Colonic mucosa (tissue), 4 donors: ENCODE results near the gene ARHGEF12. TPM values are rescaled to one million over a fixed set of nuclear protein-coding genes. Genes with fewer than 3 reads are reported as not detected.

ENCODE experiments used
- DNase-seq: peaks from one replicate; pipeline ENCODE4 v3.0.0-alpha.2; 2020
- H3K27ac ChIP-seq: fragments of 200-600 bp; one replicate; pipeline ENCODE4 v1.8.0; 2021
- H3K27me3 ChIP-seq: fragments of 200-600 bp; one replicate; pipeline ENCODE4 v1.8.0; 2021
- H3K36me3 ChIP-seq: fragments of 200-600 bp; one replicate; pipeline ENCODE4 v1.8.0; 2021
- H3K4me1 ChIP-seq: fragments of 200-600 bp; one replicate; pipeline ENCODE4 v1.8.0; 2021; ENCODE audit warnings: mild to moderate bottlenecking
- H3K4me3 ChIP-seq: fragments of 200-600 bp; one replicate; pipeline ENCODE4 v1.8.0; 2021
- H3K9ac ChIP-seq, 2 donors: one replicate each; pipeline ENCODE4 v1.7.0; 2013; ENCODE audit warnings: control low read depth in 2 of 2, low read depth in 2 of 2, low read length in 2 of 2
- H3K9me3 ChIP-seq: fragments of 200-600 bp; one replicate; pipeline ENCODE4 v1.8.0; 2021
- intact Hi-C: fragments of 100-400 bp; cut with DNase I; formaldehyde crosslinking; loops from one replicate; pipeline ENCODE4 v1.14.1; 2022
- total RNA-seq, 2 donors: library from RNA; stranded (reverse); fragmentation: NEBNext Ultra II Directional in 1 of 2; extraction: Animal tissue kit (Norgen Biotek cat#: 25700) in 1 of 2; gene quantifications; one replicate each; pipeline ENCODE4 v1.2.1, GENCODE V29; 2021
- TF ChIP-seq, protein P1 (sequence below): fragments of 200-600 bp; IDR thresholded peaks from one replicate; pipeline ENCODE4 v1.8.0; 2022; ENCODE audit warnings: antibody characterized with exemption, mild to moderate bottlenecking
- donor health status: healthy.
- donor health status: DM: no; HTN: no; CAD: no.
- donor health status: DM: no; HTN: no; CAD: no.

The ARHGEF12 gene
- total RNA-seq, 2 donors from 2014 or later = 66.7 to 103 TPM

DNA sequence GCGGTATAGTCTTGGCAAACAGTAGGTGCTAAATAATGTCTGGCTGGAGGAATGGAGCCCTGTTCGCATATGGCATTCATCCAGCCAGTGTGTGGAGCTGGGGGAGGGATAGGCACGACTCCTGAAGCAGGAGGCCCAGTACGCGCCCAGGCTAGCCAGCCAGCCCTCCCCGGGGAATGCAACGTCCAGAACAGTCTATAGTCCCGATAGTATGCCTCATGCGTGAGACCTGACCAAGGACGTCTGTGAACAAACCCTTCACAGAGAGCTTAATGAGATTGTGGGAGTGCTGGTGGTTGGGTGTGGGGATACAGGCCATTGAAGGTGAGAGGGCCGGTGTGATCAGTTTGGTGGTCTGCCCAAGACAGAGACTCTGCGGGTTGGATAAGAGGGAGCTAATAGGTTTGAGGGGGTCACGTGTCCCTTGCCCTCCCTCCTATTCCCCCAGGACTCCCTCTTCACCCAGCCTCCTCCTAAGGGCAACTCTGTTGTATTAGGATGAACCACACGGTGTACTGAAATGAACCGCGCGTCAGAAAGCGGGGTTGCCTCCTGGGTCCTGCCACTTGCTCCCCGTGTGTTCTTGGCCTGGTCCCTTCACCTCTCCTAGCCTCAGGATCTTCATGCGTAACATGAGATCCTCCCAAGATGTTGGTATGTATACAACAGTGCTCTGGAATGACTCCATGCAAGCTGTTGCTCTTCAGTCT, 174.3 kb downstream of the ARHGEF12 start:
- Histone ChIP-seq H3K27ac (no peak overlapping the region), H3K27me3 (peaks cover 29% of the 10 kb centered on the region), H3K4me3 (no peak overlapping the region), H3K4me1 (no peaks in the 10 kb centered on the region), H3K9me3 (no peaks in the 10 kb centered on the region), H3K9ac (no peak overlapping the region), H3K36me3 (no peaks in the 10 kb centered on the region)
- TF ChIP-seq, protein P1, sequence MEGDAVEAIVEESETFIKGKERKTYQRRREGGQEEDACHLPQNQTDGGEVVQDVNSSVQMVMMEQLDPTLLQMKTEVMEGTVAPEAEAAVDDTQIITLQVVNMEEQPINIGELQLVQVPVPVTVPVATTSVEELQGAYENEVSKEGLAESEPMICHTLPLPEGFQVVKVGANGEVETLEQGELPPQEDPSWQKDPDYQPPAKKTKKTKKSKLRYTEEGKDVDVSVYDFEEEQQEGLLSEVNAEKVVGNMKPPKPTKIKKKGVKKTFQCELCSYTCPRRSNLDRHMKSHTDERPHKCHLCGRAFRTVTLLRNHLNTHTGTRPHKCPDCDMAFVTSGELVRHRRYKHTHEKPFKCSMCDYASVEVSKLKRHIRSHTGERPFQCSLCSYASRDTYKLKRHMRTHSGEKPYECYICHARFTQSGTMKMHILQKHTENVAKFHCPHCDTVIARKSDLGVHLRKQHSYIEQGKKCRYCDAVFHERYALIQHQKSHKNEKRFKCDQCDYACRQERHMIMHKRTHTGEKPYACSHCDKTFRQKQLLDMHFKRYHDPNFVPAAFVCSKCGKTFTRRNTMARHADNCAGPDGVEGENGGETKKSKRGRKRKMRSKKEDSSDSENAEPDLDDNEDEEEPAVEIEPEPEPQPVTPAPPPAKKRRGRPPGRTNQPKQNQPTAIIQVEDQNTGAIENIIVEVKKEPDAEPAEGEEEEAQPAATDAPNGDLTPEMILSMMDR = no peak
- DNase-seq = no peak
- intact Hi-C loops = loop anchor here (2.0 to 10.0 kb wide), 4 partner anchors 174 to 684 kb away; no protein-coding TSS in a partner anchor

DNA sequence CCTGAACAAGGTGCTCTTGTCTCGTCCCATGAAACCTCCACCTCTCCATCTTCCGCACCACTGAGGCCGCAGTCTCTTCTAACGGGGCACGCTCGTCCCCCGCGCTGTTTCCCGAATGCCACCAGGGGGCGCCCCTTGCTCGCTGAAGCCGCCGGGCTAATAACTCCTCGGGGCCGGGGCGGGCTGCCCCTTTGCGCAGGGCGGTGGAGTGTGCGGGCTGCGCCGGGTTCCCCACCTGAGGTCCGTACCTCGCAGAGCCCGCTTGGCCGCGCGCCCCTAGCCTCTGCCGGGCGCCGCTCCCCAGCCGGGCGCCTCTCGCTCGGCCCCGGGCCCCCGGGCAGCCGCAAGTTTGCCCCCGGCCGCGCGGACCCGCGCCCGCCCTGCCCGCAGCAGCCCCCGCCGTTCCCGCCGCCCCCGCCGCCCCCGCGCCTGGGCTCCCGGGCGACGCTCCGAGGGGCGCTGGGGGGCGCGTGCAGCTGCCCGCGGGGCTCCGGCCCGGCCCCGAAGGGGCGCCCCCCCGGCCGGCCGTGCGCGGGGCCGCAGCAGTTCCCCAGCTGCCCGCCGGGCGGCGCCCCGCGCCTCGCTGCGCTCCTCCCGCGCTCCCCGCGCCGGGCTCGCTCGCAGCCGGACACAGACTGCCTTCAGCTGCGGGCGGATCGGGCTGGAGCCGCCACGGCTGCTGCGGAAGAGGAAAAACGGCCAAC, 175.1 kb downstream of the ARHGEF12 start, which contains the start of gene GRIK4:
TSS of gene GRIK4 (plus strand) at position 633 of the 704 bp plus-strand sequence. CDS start 148,571 bp downstream, outside the sequence.
- no peaks in the 10 kb centered on the region for H3K36me3 ChIP-seq
- H3K27ac ChIP-seq = no peak within 1 kb of the TSS
- H3K27me3 ChIP-seq = peaks cover 29% of the 10 kb centered on the region
- H3K9ac ChIP-seq = no peak within 1 kb of the TSS
- intact Hi-C loops = loop anchor here (2.0 to 10.0 kb wide), 4 partner anchors 174 to 684 kb away; no protein-coding TSS in a partner anchor
- DNase-seq = peak; percentile 84
- peak within 1 kb of the TSS; percentile 16 for H3K4me3 ChIP-seq
- no peaks in the 10 kb centered on the region for H3K4me1 ChIP-seq
- TF ChIP-seq, protein P1 = peak; percentile 87
- no peaks in the 10 kb centered on the region for H3K9me3 ChIP-seq

DNA sequence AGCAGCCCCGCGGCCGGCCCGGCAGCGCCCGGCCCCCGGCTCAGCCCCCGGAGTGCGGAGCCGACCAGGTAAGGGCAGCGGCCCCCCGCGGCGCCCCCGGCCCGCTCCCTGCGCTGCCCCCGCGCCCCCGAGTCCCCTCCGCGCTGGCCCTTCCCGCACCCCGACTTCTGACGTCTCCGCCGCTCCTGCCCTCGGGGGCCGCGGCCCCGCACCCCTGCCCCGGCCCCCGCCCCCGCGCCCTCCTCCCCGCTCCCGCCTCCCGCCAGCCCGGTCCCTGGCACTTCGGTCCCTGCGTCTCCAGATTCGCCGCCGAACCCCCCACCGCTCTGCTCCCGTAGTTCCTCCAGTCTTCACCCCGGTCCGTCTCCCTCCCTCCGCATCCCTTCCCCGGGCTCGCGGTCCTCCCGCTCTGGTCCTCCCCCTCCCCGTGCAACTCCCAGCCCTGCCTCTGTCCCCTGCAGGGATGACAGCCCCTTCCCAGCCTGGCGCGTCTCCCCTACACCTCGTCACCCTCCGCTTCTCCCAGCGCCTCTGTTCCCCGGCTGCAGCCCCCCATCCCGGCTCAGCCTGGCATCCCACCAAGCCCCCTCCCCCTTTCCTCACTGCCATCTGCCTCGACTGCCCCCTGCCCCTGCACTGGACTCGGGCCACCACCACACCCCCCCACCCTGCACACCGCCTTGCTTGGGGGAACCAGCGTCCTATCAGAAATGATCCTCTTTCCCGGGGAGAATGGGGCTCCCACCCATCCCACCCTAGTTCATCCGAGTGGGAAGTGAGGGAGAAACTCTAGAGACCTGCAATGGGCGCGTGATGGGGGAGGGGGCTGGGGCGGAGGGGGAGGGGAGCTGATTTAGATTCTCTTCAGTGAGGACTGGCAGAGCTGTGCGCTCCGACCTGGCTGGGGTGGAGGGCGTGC, 175.9 kb downstream of the ARHGEF12 start:
- H3K27me3 ChIP-seq = peaks cover 33% of the 10 kb centered on the region
- no peaks in the 10 kb centered on the region for H3K4me1 ChIP-seq
- no peaks in the 10 kb centered on the region for H3K36me3 ChIP-seq
- H3K27ac ChIP-seq = no peak overlapping the region
- TF ChIP-seq, protein P1 = no peak
- DNase-seq = no peak
- no peaks in the 10 kb centered on the region for H3K9me3 ChIP-seq
- no peak overlapping the region for H3K4me3 ChIP-seq
- H3K9ac ChIP-seq = no peak overlapping the region
- intact Hi-C loops = loop anchor here (2.0 to 10.0 kb wide), 4 partner anchors 173 to 683 kb away; no protein-coding TSS in a partner anchor

DNA sequence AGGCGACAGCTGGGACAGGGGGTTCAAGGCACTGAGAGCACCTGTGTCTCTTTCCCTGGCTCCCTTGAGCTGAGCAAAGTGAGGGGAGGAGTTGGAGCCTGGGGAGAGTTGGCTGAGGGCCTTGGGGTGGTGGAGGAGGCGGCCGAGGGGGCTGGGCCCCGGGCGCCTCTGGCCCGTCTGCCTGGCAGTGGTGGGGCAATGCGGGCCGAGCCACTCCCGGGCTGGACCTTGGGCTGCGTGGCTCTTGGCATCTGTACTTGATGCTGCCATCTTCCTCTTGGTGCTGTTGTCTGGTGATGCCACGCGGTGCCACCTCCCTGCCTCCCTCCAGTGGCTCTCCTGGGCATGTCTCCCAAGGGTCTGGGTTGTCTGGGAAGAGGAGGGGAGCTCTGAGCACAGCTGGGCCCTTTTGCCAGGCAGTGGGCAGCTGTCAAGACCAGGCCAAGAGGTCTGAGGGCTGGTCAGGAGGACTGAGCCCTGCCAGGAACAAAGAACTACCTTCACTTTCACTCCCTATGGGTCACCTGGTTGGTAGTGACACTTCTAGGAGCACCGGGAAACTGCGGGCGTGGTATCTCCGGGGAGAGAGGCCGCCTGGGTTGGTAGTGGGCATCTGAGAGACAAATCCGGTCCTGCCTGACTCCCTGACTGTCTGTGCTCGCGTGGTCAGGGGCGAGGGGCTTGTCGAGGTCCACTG, 176.7 kb downstream of the ARHGEF12 start:
- no peak for DNase-seq
- Histone ChIP-seq H3K36me3 (no peaks in the 10 kb centered on the region), H3K4me3 (no peak overlapping the region), H3K9ac (no peak overlapping the region), H3K9me3 (no peaks in the 10 kb centered on the region), H3K27me3 (peaks cover 41% of the 10 kb centered on the region), H3K4me1 (no peaks in the 10 kb centered on the region), H3K27ac (no peak overlapping the region)
- intact Hi-C loops = loop anchor here (10.0 kb wide), 2 partner anchors 292 to 682 kb away; no protein-coding TSS in a partner anchor
- TF ChIP-seq, protein P1 = no peak
